LNCaP clone FGC (cell line): ENCODE measurements around the gene FPGT.

Experiments used
- DNase-seq: peaks from one replicate; pipeline ENCODE4 v3.0.0-alpha.2; 2011; ENCODE audit warnings: low read depth
- H3K4me3 ChIP-seq: 2 replicates; pipeline ENCODE4 v1.5.1; 2011; ENCODE audit warnings: mild to moderate bottlenecking, low read depth, low read length, control low read depth
- CTCF ChIP-seq: IDR thresholded peaks from 2 replicates; pipeline ENCODE4 v1.5.1; 2012; ENCODE audit warnings: mild to moderate bottlenecking; ENCODE audit not compliant: control insufficient read depth, insufficient read depth; ENCODE audit errors: extremely low read depth

FPGT gene

DNA sequence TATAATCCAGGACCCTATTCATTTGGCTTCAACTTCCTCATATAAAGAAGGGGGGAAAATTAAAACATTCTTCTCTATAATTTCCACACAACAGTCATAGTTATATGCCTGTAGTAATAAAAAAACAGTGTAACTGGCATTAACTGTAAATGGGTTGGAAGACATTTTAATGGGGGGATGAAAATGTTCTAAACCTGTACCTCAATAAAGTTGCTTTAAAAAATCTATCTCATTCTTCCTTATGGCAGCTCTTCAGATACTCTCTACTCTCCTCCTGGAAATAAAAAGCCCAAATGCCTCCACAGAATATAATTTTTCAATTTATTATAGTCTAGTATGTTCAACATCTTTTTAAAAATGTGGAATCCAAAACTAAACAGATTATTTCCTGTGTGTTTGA is 2.7 kb upstream of the FPGT start:
- DNase-seq, result no peak
- no peak overlapping the region for H3K4me3 ChIP-seq
- no peak for TF ChIP-seq CTCF

DNA sequence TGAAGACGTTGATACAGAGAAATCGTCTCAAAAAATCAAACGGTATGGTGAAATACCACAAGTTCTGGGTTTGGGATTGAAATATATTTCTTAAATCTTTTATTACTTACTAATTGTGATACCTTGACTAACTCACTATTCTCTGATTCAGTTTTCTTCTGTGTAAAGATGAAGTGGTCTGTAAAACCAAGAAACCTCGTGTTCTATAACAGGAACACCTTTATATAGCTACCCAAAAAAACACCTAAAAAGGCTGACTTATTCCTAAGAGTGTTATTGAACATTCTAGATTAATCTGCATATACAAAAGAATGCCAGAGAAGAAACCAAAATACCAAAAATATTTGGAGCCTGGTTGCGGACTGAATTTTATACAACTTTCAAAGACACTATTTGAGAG is 787 bp upstream of the FPGT start:
- DNase-seq, result no peak
- TF ChIP-seq CTCF, result no peak
- H3K4me3 ChIP-seq, result peak overlapping the region; percentile 75

- DNase-seq, result no peak
- TF ChIP-seq CTCF, result no peak
- no peak overlapping the region; the same call in 1 of the 2 replicates for H3K4me3 ChIP-seq
These were observed 1.5 kb downstream of the FPGT start for GRCh38 chr1:74199504-74199903.

DNA sequence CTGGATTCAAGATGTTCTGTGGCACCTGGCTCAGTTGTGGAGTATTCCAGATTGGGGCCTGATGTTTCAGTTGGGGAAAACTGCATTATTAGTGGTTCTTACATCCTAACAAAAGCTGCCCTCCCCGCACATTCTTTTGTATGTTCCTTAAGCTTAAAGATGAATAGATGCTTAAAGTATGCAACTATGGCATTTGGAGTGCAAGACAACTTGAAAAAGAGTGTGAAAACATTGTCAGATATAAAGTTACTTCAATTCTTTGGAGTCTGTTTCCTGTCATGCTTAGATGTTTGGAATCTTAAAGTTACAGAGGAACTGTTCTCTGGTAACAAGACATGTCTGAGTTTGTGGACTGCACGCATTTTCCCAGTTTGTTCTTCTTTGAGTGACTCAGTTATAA is 7.2 kb downstream of the FPGT start:
- H3K4me3 ChIP-seq, result no peak overlapping the region
- DNase-seq, result no peak
- TF ChIP-seq CTCF, result no peak

- no peak for DNase-seq
- H3K4me3 ChIP-seq, result no peak overlapping the region
- no peak for TF ChIP-seq CTCF
These were observed 17.2 kb downstream of the FPGT start for GRCh38 chr1:74215229-74215628.

DNA sequence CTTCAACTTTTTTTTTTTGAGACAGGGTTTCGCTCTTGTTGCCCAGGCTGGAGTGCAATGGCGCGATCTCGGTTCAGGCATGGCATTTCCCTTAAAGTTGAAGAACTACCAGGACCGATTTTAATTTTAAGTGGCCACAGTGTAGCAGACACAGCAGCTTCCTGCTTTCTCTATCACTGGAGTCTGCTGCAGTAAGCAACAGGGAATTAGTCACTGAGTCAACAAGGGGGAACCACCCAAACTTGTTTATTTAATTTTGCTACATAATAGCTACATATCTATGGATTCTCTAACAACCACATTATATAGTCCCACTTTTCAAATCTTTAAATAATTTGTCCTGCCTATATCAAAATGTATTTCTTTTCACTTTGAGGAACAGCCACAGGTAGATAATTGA is 24.7 kb downstream of the FPGT start:
- peak; percentile 23 for DNase-seq
- no peak for TF ChIP-seq CTCF
- no peak overlapping the region for H3K4me3 ChIP-seq

DNA sequence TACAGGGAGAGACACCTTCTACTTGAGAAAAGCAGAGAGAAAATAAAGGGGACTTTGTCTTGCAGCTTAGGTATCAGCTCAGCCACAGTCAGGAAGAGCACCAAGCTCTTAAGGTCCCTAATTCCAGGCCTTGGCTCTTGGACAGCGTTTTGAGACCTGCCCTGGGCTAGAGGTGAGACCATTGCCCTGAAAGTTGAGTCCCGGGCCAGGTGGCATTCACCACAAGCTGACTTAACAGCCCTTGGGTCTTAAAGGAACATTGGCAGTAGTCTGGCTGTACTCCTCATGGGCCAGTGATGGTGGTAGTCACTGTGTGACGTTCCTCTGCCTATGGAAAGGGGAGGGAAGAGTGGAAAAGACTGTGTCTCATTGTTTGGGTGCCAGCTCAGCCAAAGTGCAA is 25.4 kb downstream of the FPGT start:
- DNase-seq, result no peak
- no peak for TF ChIP-seq CTCF
- no peak overlapping the region for H3K4me3 ChIP-seq
